CD4-positive, CD25-positive, alpha-beta regulatory T cell (primary cell): ENCODE data around the gene SRI. TPM values are rescaled to one million over a fixed set of nuclear protein-coding genes. Genes with fewer than 3 reads are reported as not detected.
"Not testable (repeated sequence)": the region's sequence is repeated elsewhere in the genome, so short reads cannot be mapped to it uniquely, and the experiment has no call there.

ENCODE experiments used
- ATAC-seq, 2 donors: fragments of 150-1000 bp; cut with Tn5 transposase; one replicate each; pipeline ENCODE4 v1.10.0; 2021; ENCODE audit warnings: low read depth in 2 of 2, moderate number of reproducible peaks in 2 of 2, moderate library complexity in 1 of 2
- DNase-seq, 3 donors: peaks; one replicate each; pipeline versions ENCODE4 v3.0.0 to v3.0.0-alpha.2; 2012 to 2022; ENCODE audit warnings: mixed read lengths in 1 of 3
- H3K27ac ChIP-seq: one replicate; pipeline ENCODE4 v1.7.0; 2013; ENCODE audit warnings: mild to moderate bottlenecking, low read length; ENCODE audit not compliant: insufficient read depth, poor library complexity, severe bottlenecking
- H3K27me3 ChIP-seq: one replicate; pipeline ENCODE4 v1.7.0; 2013; ENCODE audit warnings: low read length; ENCODE audit not compliant: control insufficient read depth, insufficient read depth
- H3K36me3 ChIP-seq: one replicate; pipeline ENCODE4 v1.7.0; 2013; ENCODE audit warnings: mild to moderate bottlenecking, low read length, moderate library complexity; ENCODE audit not compliant: control insufficient read depth, insufficient read depth
- H3K4me1 ChIP-seq: 2 replicates; pipeline ENCODE4 v1.7.0; 2013; ENCODE audit warnings: mild to moderate bottlenecking, low read length; ENCODE audit not compliant: insufficient read depth, control insufficient read depth, poor library complexity, severe bottlenecking
- H3K4me3 ChIP-seq: one replicate; pipeline ENCODE4 v1.7.0; 2013; ENCODE audit warnings: low read depth, mild to moderate bottlenecking, low read length, moderate library complexity
- H3K9me3 ChIP-seq, 2 experiments: 1 replicate in 1 of 2; 2 replicates in 1 of 2; pipeline ENCODE4 v1.7.0; 2013; ENCODE audit warnings: low read length in 2 of 2, mild to moderate bottlenecking in 1 of 2, moderate library complexity in 1 of 2; ENCODE audit not compliant: control insufficient read depth in 2 of 2
- H3K27ac Mint-ChIP-seq, 3 donors: one replicate each; pipeline ENCODE4 v1.8.0; 2020 to 2022; ENCODE audit warnings: mild to moderate bottlenecking in 3 of 3, mixed read lengths in 3 of 3, moderate library complexity in 2 of 3
- H3K27me3 Mint-ChIP-seq: one replicate; pipeline ENCODE4 v1.8.0; 2022; ENCODE audit warnings: mild to moderate bottlenecking, mixed read lengths
- H3K36me3 Mint-ChIP-seq: one replicate; pipeline ENCODE4 v1.8.0; 2020; ENCODE audit warnings: mixed read lengths
- H3K4me1 Mint-ChIP-seq, 4 donors: one replicate each; pipeline ENCODE4 v1.8.0; 2020 to 2022; ENCODE audit warnings: mixed read lengths in 4 of 4, mild to moderate bottlenecking in 1 of 4
- H3K4me3 Mint-ChIP-seq, 4 donors: one replicate each; pipeline ENCODE4 v1.8.0; 2020 to 2022; ENCODE audit warnings: mild to moderate bottlenecking in 4 of 4, mixed read lengths in 4 of 4, moderate library complexity in 3 of 4
- H3K9me3 Mint-ChIP-seq, 7 donors: one replicate each; pipeline ENCODE4 v1.8.0; 2020 to 2022; ENCODE audit warnings: mixed read lengths in 7 of 7, mild to moderate bottlenecking in 3 of 7, moderate library complexity in 2 of 7
- polyA plus RNA-seq, 4 donors: library from polyadenylated mRNA; unstranded; fragments of 300-500 nt; fragmentation: Illumina TruSeq; gene quantifications; one replicate each; pipeline ENCODE4 v1.2.3, GENCODE V29; 2021
- total RNA-seq: library from RNA; stranded (reverse); gene quantifications from one replicate; pipeline ENCODE4 v1.2.3, GENCODE V29; 2022

The SRI gene, protein sequence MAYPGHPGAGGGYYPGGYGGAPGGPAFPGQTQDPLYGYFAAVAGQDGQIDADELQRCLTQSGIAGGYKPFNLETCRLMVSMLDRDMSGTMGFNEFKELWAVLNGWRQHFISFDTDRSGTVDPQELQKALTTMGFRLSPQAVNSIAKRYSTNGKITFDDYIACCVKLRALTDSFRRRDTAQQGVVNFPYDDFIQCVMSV
- total RNA-seq (53.5 TPM), polyA plus RNA-seq (100 to 1,000 TPM; 229 to 318 (median 255) TPM)

GRCh38 chr7:88219781-88220747 is at the start of gene SRI:
SRI (minus strand) TSS chr7:88220038; CDS start chr7:88220026, 12 bp downstream.
- Mint-ChIP-seq H3K36me3 (peaks cover 7% of the 10 kb centered on the region), H3K4me1 (peaks cover 11 to 49% (median 28%) of the 10 kb centered on the region in 4 donors), H3K9me3 (no peaks in the 10 kb centered on the region), H3K4me3 (peak within 1 kb of the TSS; percentile 92 to 98 (median 96)), H3K27ac (peak within 1 kb of the TSS; percentile 92 to 97 (median 93)), H3K27me3 (peaks cover 14% of the 10 kb centered on the region)
- no peaks in the 10 kb centered on the region for H3K9me3 ChIP-seq
- H3K4me3 ChIP-seq: peak within 1 kb of the TSS; percentile 95
- peaks cover 39% of the 10 kb centered on the region for H3K4me1 ChIP-seq
- peak; percentile 84 to 92 (median 92) for DNase-seq
- peaks cover 6% of the 10 kb centered on the region for H3K27me3 ChIP-seq
- ATAC-seq: peak; percentile 98
- peaks cover 12% of the 10 kb centered on the region for H3K36me3 ChIP-seq
- peak within 1 kb of the TSS; percentile 77 for H3K27ac ChIP-seq

DNA sequence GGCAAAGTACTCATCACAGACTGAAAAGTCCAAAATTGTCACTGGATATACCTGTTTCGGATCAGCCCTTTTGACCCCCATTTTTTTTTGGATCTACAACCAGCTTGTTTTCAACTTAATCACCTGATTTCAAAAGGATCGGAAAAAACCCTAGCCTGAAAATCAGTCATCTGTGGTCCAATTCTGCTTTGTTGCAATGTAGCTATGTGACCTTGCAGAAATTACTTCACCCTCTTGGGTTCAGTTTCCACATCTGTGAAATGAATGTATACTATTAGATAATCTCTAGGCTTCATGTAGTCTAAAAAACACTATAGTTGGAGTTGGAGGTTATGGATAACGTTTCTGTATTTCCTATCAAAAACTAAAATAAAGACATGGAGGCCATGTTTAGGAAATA is 49.7 kb upstream of the SRI start:
- DNase-seq (no peak), ATAC-seq (no peak)
- no peak overlapping the region for H3K27ac ChIP-seq
- no peaks in the 10 kb centered on the region for H3K4me1 ChIP-seq
- no peaks in the 10 kb centered on the region for H3K27me3 ChIP-seq
- Mint-ChIP-seq H3K4me3 (no peak overlapping the region), H3K36me3 (no peaks in the 10 kb centered on the region), H3K27ac (no peak overlapping the region), H3K9me3 (peaks cover 0 to 1% (median 0%) of the 10 kb centered on the region in 7 donors), H3K4me1 (peaks cover 0 to 2% (median 0%) of the 10 kb centered on the region in 4 donors), H3K27me3 (peaks cover 4% of the 10 kb centered on the region)
- no peak overlapping the region for H3K4me3 ChIP-seq
- H3K9me3 ChIP-seq: no peaks in the 10 kb centered on the region
- no peaks in the 10 kb centered on the region for H3K36me3 ChIP-seq

DNA sequence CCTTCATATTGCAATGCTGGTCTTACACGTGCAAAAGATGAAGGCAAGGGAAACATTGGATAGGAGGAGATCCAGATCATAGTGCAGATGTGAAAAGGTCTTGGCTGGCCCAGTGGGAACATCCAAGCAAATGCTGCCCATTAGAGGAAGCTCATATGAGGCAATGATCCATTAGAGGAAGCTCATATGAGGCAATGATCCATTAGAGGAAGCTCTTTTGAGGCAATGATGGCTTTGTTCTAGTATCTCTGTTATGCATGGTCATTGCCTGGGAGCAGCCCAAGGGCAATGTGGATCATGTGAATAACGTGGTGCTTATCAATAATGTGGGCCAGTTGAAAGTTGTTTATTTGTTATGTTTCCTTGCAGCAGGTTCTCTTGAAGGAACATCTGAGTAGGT is 49.0 kb upstream of the SRI start:
- Mint-ChIP-seq H3K27me3 (peaks cover 4% of the 10 kb centered on the region), H3K4me3 (no peak overlapping the region), H3K27ac (no peak overlapping the region), H3K36me3 (no peaks in the 10 kb centered on the region), H3K4me1 (peaks cover 0 to 2% (median 0%) of the 10 kb centered on the region in 4 donors), H3K9me3 (peaks cover 0 to 1% (median 0%) of the 10 kb centered on the region in 7 donors)
- Histone ChIP-seq H3K9me3 (no peaks in the 10 kb centered on the region), H3K36me3 (no peaks in the 10 kb centered on the region), H3K4me3 (no peak overlapping the region), H3K27ac (no peak overlapping the region), H3K4me1 (no peaks in the 10 kb centered on the region), H3K27me3 (no peaks in the 10 kb centered on the region)
- ATAC-seq (no peak), DNase-seq (no peak)

DNA sequence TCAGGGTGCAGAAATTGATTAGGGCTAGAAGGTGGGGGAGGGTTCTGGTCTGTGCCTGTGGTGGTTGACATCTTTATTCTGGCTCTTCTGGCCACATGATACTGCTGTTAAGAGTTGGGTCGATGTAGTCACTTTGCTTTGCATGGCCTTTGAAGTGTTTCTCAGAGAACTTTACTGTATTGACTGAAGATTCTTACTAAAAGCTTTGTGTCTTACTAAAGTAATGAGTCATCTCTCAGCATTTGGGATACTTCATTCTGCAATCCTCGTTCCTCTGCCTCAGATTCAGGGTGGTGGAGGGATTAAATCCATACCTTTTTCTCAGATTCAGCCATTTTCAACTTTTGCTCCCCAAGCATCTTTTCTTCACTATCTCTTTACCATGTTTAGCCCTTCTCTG is 48.2 kb upstream of the SRI start:
- Histone ChIP-seq H3K9me3 (no peaks in the 10 kb centered on the region), H3K27me3 (no peaks in the 10 kb centered on the region), H3K36me3 (no peaks in the 10 kb centered on the region), H3K4me3 (no peak overlapping the region), H3K27ac (no peak overlapping the region), H3K4me1 (no peaks in the 10 kb centered on the region)
- Mint-ChIP-seq H3K9me3 (peaks cover 0 to 1% (median 0%) of the 10 kb centered on the region in 7 donors), H3K27me3 (peaks cover 4% of the 10 kb centered on the region), H3K27ac (no peak overlapping the region), H3K4me3 (no peak overlapping the region), H3K36me3 (no peaks in the 10 kb centered on the region), H3K4me1 (peaks cover 0 to 2% (median 0%) of the 10 kb centered on the region in 4 donors)
- ATAC-seq (no peak), DNase-seq (no peak)

DNA sequence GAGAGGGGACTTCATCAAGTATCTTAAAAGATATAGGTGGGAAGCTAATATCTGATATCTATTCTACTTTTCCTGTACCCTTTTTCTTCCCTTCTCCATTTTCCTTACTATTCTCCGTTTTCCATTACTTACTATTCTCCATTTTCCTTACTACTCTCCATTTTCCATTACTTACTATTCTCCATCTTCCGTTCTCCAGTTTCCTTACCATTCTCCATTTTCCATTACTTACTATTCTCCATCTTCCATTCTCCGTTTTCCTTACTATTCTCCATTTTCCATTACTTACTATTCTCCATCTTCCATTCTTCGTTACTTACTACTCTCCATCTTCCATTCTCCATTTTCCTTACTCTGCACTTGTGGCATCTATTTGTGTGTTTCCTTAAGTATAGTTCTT is 47.6 kb upstream of the SRI start:
- no peak for DNase-seq
- peaks cover 8% of the 10 kb centered on the region for H3K27me3 Mint-ChIP-seq

DNA sequence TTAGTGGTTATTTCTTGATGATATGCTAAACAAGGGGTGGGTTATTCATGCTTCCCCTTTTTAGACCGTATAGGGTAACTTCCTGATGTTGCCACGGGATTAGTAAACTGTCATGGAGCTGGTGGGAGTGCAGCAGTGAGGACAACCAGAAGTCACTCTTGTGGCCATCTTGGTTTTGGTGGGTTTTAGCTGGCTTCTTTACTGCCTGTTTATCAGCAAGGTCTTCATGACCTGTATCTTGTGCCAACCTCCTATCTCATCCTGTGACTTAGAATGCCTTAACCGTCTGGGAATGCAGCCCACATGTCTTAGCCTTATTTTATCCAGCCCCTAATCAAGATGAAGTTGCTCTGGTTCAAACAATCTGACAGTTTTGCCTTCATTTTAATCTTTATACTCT is 45.1 kb upstream of the SRI start:
- not testable (repeated sequence) for H3K9me3 ChIP-seq, ATAC-seq

More for the DNA sequence above, 47.6 kb upstream of the SRI start:
- H3K36me3 ChIP-seq: no peaks in the 10 kb centered on the region
- no peaks in the 10 kb centered on the region for H3K27me3 ChIP-seq
- H3K36me3 Mint-ChIP-seq: no peaks in the 10 kb centered on the region
- no peak for ATAC-seq
- H3K4me3 ChIP-seq: no peak overlapping the region
- no peaks in the 10 kb centered on the region for H3K4me1 ChIP-seq
- H3K27ac ChIP-seq: no peak overlapping the region
- H3K4me3 Mint-ChIP-seq: no peak overlapping the region
- peaks cover 0 to 1% (median 0%) of the 10 kb centered on the region in 7 donors for H3K9me3 Mint-ChIP-seq
- no peak overlapping the region for H3K27ac Mint-ChIP-seq
- peaks cover 0 to 2% (median 0%) of the 10 kb centered on the region in 4 donors for H3K4me1 Mint-ChIP-seq
- H3K9me3 ChIP-seq: no peaks in the 10 kb centered on the region

DNA sequence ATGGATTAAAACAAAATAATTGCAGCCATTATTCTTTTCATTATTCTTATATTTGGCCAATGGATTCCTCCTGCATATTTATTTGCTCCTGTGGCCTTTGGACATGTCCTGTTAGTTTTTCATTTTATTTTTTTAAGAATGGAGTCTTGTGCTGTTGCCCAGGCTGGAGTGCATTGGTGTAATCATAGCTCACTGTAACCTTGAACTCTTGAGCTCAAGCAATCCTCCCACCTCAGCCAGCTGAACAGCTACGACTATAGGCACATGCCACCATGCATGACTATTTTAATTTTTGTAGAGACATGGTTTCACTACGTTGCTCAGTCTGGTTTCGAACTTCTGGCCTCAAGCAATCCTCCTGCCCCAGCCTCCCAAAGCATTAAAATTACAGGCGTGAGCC is 42.7 kb upstream of the SRI start:
- Histone ChIP-seq H3K9me3 (no peaks in the 10 kb centered on the region), H3K27ac (no peak overlapping the region), H3K4me3 (no peak overlapping the region), H3K27me3 (no peaks in the 10 kb centered on the region), H3K36me3 (no peaks in the 10 kb centered on the region), H3K4me1 (no peaks in the 10 kb centered on the region)
- peaks cover 0 to 6% (median 0%) of the 10 kb centered on the region in 7 donors for H3K9me3 Mint-ChIP-seq
- H3K4me1 Mint-ChIP-seq: peaks cover 0 to 2% (median 0%) of the 10 kb centered on the region in 4 donors
- H3K27me3 Mint-ChIP-seq: peaks cover 10% of the 10 kb centered on the region
- ATAC-seq (no peak), DNase-seq (no peak)
- no peak overlapping the region for H3K27ac Mint-ChIP-seq
- no peak overlapping the region for H3K4me3 Mint-ChIP-seq
- no peaks in the 10 kb centered on the region for H3K36me3 Mint-ChIP-seq

More for the DNA sequence above, 45.1 kb upstream of the SRI start:
- H3K4me3 Mint-ChIP-seq, H3K27me3 ChIP-seq, H3K4me3 ChIP-seq, H3K4me1 ChIP-seq, DNase-seq, H3K9me3 Mint-ChIP-seq, H3K36me3 Mint-ChIP-seq, H3K27me3 Mint-ChIP-seq, H3K36me3 ChIP-seq, H3K27ac ChIP-seq, H3K4me1 Mint-ChIP-seq, H3K27ac Mint-ChIP-seq: not testable (repeated sequence)
